DOHH2 (cell line): ENCODE measurements around the gene SORL1-AS1.
A peak's percentile ranks its signal among the peaks of the same experiment; 100 is the strongest.

Experiments used
- H3F3A ChIP-seq: fragments of 200-600 bp; sonication (generic), shearing (Covaris generic); 2 replicates; pipeline ENCODE4 v1.6.0; 2016; ENCODE audit warnings: antibody characterized with exemption, mild to moderate bottlenecking; ENCODE audit not compliant: control insufficient read depth, insufficient read depth
- H3K27ac ChIP-seq: fragments of 200-600 bp; sonication (generic); 2 replicates; pipeline ENCODE4 v1.5.1; 2014; ENCODE audit warnings: low read depth, mild to moderate bottlenecking, low read length, moderate library complexity
- H3K27me3 ChIP-seq: fragments of 200-600 bp; sonication (generic); 2 replicates; pipeline ENCODE4 v1.6.1; 2014; ENCODE audit warnings: mild to moderate bottlenecking, low read length, mixed read lengths; ENCODE audit not compliant: control insufficient read depth
- H3K36me3 ChIP-seq: fragments of 200-600 bp; sonication (generic); 2 replicates; pipeline ENCODE4 v1.6.1; 2014; ENCODE audit warnings: mild to moderate bottlenecking, low read length, moderate library complexity, mixed read lengths; ENCODE audit not compliant: control insufficient read depth
- H3K4me1 ChIP-seq: fragments of 200-600 bp; sonication (generic); 2 replicates; pipeline ENCODE4 v1.6.1; 2014; ENCODE audit warnings: mild to moderate bottlenecking, low read length, mixed read lengths; ENCODE audit not compliant: control insufficient read depth
- H3K4me2 ChIP-seq: fragments of 200-600 bp; sonication (generic); 2 replicates; pipeline ENCODE4 v1.6.0; 2014; ENCODE audit warnings: mild to moderate bottlenecking, low read length, moderate library complexity
- H3K4me3 ChIP-seq: fragments of 200-600 bp; sonication (generic); 2 replicates; pipeline ENCODE4 v1.5.1; 2014; ENCODE audit warnings: mild to moderate bottlenecking, low read length, mixed read lengths
- H3K79me2 ChIP-seq: fragments of 200-600 bp; sonication (generic); 2 replicates; pipeline ENCODE4 v1.6.1; 2014; ENCODE audit warnings: mild to moderate bottlenecking, low read length, mixed read lengths; ENCODE audit not compliant: control insufficient read depth
- H3K9me2 ChIP-seq: fragments of 200-600 bp; sonication (generic); replicated peaks from 2 replicates; pipeline ENCODE4 v1.6.1; 2014; ENCODE audit warnings: mild to moderate bottlenecking, low read length, mixed read lengths; ENCODE audit not compliant: control insufficient read depth
- H3K9me3 ChIP-seq: fragments of 200-600 bp; sonication (generic); 2 replicates; pipeline ENCODE4 v1.6.1; 2014; ENCODE audit warnings: antibody characterized with exemption, low read length, mixed read lengths; ENCODE audit not compliant: control insufficient read depth, insufficient read depth
- H4K20me1 ChIP-seq: fragments of 200-600 bp; sonication (generic); 2 replicates; pipeline ENCODE4 v1.6.0; 2014; ENCODE audit warnings: low read depth, mild to moderate bottlenecking, antibody characterized with exemption, low read length, moderate library complexity; ENCODE audit not compliant: control insufficient read depth, insufficient read depth
- CTCF ChIP-seq: fragments of 200-600 bp; sonication (generic); IDR thresholded peaks from one replicate; pipeline ENCODE4 v1.5.1; 2014; ENCODE audit warnings: antibody characterized with exemption, mild to moderate bottlenecking, low read depth, low read length; ENCODE audit not compliant: poor library complexity, severe bottlenecking
- EZH2phosphoT487 ChIP-seq: fragments of 200-600 bp; sonication (generic); IDR thresholded peaks from 2 replicates; pipeline ENCODE4 v1.6.1; 2017; ENCODE audit warnings: borderline replicate concordance, mild to moderate bottlenecking, antibody characterized with exemption, low read length, moderate library complexity, mixed read lengths

Gene SORL1-AS1

GRCh38 chr11:121420398-121420797, 32.4 kb downstream of the SORL1-AS1 start:
- Histone ChIP-seq H3K27me3 (no peaks in the 10 kb centered on the region), H3F3A (peaks cover 53% of the 10 kb centered on the region), H3K27ac (peak overlapping the region; percentile 94), H3K4me2 (peak overlapping the region; percentile 77), H4K20me1 (no peaks in the 10 kb centered on the region), H3K4me3 (peak overlapping the region; percentile 54; the same call in 1 of the 2 replicates), H3K4me1 (peaks cover 99% of the 10 kb centered on the region), H3K79me2 (no peaks in the 10 kb centered on the region), H3K9me2 (no peaks in the 10 kb centered on the region), H3K36me3 (peaks cover 8% of the 10 kb centered on the region; the same call in 1 of the 2 replicates), H3K9me3 (peaks cover 3% of the 10 kb centered on the region; the same call in 1 of the 2 replicates)
- no peak for TF ChIP-seq CTCF
- no peak for TF ChIP-seq EZH2phosphoT487

- H3F3A ChIP-seq, result peaks cover 53% of the 10 kb centered on the region
- peaks cover 97% of the 10 kb centered on the region for H3K4me1 ChIP-seq
- H3K27me3 ChIP-seq, result no peaks in the 10 kb centered on the region
- peaks cover 8% of the 10 kb centered on the region; the same call in 1 of the 2 replicates for H3K36me3 ChIP-seq
- H3K4me2 ChIP-seq, result peak overlapping the region; percentile 77
- H3K9me3 ChIP-seq, result peaks cover 3% of the 10 kb centered on the region; the same call in 1 of the 2 replicates
- H3K9me2 ChIP-seq, result no peaks in the 10 kb centered on the region
- TF ChIP-seq EZH2phosphoT487, result no peak
- H3K27ac ChIP-seq, result peak overlapping the region; percentile 94
- no peaks in the 10 kb centered on the region for H4K20me1 ChIP-seq
- no peak overlapping the region for H3K4me3 ChIP-seq
- H3K79me2 ChIP-seq, result no peaks in the 10 kb centered on the region
Measured at GRCh38 chr11:121419836-121420235, 32.9 kb downstream of the SORL1-AS1 start.

- Histone ChIP-seq H3K79me2 (no peaks in the 10 kb centered on the region), H4K20me1 (no peaks in the 10 kb centered on the region), H3K27me3 (no peaks in the 10 kb centered on the region), H3F3A (peaks cover 46% of the 10 kb centered on the region), H3K36me3 (peaks cover 8% of the 10 kb centered on the region; the same call in 1 of the 2 replicates), H3K9me3 (peaks cover 3% of the 10 kb centered on the region; the same call in 1 of the 2 replicates), H3K4me3 (peak overlapping the region; percentile 58), H3K27ac (peak overlapping the region; percentile 94), H3K9me2 (no peaks in the 10 kb centered on the region), H3K4me1 (peaks cover 93% of the 10 kb centered on the region), H3K4me2 (peak overlapping the region; percentile 77)
- TF ChIP-seq EZH2phosphoT487 (no peak), CTCF (no peak)
Measured at GRCh38 chr11:121418625-121419114, 34.1 kb downstream of the SORL1-AS1 start.

- H3K79me2 ChIP-seq, result no peaks in the 10 kb centered on the region
- H3K4me2 ChIP-seq, result peak overlapping the region; percentile 77
- H3K9me3 ChIP-seq, result no peaks in the 10 kb centered on the region
- no peak for TF ChIP-seq EZH2phosphoT487
- TF ChIP-seq CTCF, result no peak
- peaks cover 88% of the 10 kb centered on the region for H3K4me1 ChIP-seq
- peak overlapping the region; percentile 58 for H3K4me3 ChIP-seq
- no peaks in the 10 kb centered on the region for H4K20me1 ChIP-seq
- H3K9me2 ChIP-seq, result no peaks in the 10 kb centered on the region
- peaks cover 8% of the 10 kb centered on the region; the same call in 1 of the 2 replicates for H3K36me3 ChIP-seq
- peaks cover 39% of the 10 kb centered on the region for H3F3A ChIP-seq
- H3K27me3 ChIP-seq, result no peaks in the 10 kb centered on the region
- H3K27ac ChIP-seq, result peak overlapping the region; percentile 94
Measured at GRCh38 chr11:121417607-121418006, 35.2 kb downstream of the SORL1-AS1 start.
